ENCODE measurements around the gene PRDM8. TPM values are rescaled to one million over a fixed set of nuclear protein-coding genes. Genes with fewer than 3 reads are reported as not detected.

The PRDM8 gene
- total RNA-seq, 1 donor from 2014 or later: not detected

GRCh38 chr4:80153874-80154544 lies 43.3 kb upstream of the PRDM8 start:
- H3K4me2 ChIP-seq: no peak overlapping the region

GRCh38 chr4:80154545-80154933 lies 42.8 kb upstream of the PRDM8 start:
- Mint-ChIP-seq H3K9me3 (peaks cover 3% of the 10 kb centered on the region), H3K4me3 (no peak overlapping the region), H3K4me1 (no peaks in the 10 kb centered on the region), H3K36me3 (no peaks in the 10 kb centered on the region), H3K27ac (no peak overlapping the region), H3K27me3 (ENCODE audit: insufficient read depth, low read depth) (no peaks in the 10 kb centered on the region)
- H3K9ac ChIP-seq: no peak overlapping the region
- H3K79me2 ChIP-seq (ENCODE audit: low read depth): no peaks in the 10 kb centered on the region
- TF ChIP-seq EZH2phosphoT487 (IDR thresholded peaks at IDR 0.05): no peak
- TF ChIP-seq, protein P1, sequence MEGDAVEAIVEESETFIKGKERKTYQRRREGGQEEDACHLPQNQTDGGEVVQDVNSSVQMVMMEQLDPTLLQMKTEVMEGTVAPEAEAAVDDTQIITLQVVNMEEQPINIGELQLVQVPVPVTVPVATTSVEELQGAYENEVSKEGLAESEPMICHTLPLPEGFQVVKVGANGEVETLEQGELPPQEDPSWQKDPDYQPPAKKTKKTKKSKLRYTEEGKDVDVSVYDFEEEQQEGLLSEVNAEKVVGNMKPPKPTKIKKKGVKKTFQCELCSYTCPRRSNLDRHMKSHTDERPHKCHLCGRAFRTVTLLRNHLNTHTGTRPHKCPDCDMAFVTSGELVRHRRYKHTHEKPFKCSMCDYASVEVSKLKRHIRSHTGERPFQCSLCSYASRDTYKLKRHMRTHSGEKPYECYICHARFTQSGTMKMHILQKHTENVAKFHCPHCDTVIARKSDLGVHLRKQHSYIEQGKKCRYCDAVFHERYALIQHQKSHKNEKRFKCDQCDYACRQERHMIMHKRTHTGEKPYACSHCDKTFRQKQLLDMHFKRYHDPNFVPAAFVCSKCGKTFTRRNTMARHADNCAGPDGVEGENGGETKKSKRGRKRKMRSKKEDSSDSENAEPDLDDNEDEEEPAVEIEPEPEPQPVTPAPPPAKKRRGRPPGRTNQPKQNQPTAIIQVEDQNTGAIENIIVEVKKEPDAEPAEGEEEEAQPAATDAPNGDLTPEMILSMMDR (IDR thresholded peaks at IDR 0.05): no peak
- no peak for TF ChIP-seq EZH2 (IDR thresholded peaks at IDR 0.05)
- no peaks in the 10 kb centered on the region for H3K36me3 ChIP-seq
- H3K27ac ChIP-seq: no peak overlapping the region
- no peaks in the 10 kb centered on the region for H3K4me1 ChIP-seq
- H3K27me3 ChIP-seq: no peaks in the 10 kb centered on the region
- no peaks in the 10 kb centered on the region for H3K9me3 ChIP-seq (ENCODE audit: low read depth)
- no peaks in the 10 kb centered on the region for H3F3A ChIP-seq (ENCODE audit: low read depth)
- no peak overlapping the region for H3K4me2 ChIP-seq
- DNase-seq (ENCODE audit: low spot score): no peak
- no peaks in the 10 kb centered on the region for H4K20me1 ChIP-seq (ENCODE audit: low read depth)
- no peak overlapping the region for H3K4me3 ChIP-seq
- no peak overlapping the region for H2AFZ ChIP-seq (replicated peaks)

More at GRCh38 chr4:80153874-80154544, 43.3 kb upstream of the PRDM8 start:
- H3K27me3 Mint-ChIP-seq (ENCODE audit: insufficient read depth, low read depth): no peaks in the 10 kb centered on the region
- Histone ChIP-seq H3K9ac (no peak overlapping the region), H3K4me3 (no peak overlapping the region), H4K20me1 (ENCODE audit: low read depth) (no peaks in the 10 kb centered on the region), H3F3A (ENCODE audit: low read depth) (no peaks in the 10 kb centered on the region), H3K9me3 (ENCODE audit: low read depth) (no peaks in the 10 kb centered on the region), H3K79me2 (ENCODE audit: low read depth) (no peaks in the 10 kb centered on the region), H3K27me3 (no peaks in the 10 kb centered on the region), H3K27ac (no peak overlapping the region), H2AFZ (replicated peaks) (no peak overlapping the region), H3K36me3 (no peaks in the 10 kb centered on the region), H3K4me1 (no peaks in the 10 kb centered on the region)
- peaks cover 3% of the 10 kb centered on the region for H3K9me3 Mint-ChIP-seq
- no peaks in the 10 kb centered on the region for H3K36me3 Mint-ChIP-seq
- H3K27ac Mint-ChIP-seq: no peak overlapping the region
- DNase-seq (ENCODE audit: low spot score): no peak
- H3K4me3 Mint-ChIP-seq: no peak overlapping the region
- TF ChIP-seq, protein P1 (IDR thresholded peaks at IDR 0.05): no peak
- no peak for TF ChIP-seq EZH2phosphoT487 (IDR thresholded peaks at IDR 0.05)
- no peaks in the 10 kb centered on the region for H3K4me1 Mint-ChIP-seq

GRCh38 chr4:80155316-80155982 lies 41.9 kb upstream of the PRDM8 start:
- Histone ChIP-seq H3K4me2 (no peak overlapping the region), H3F3A (ENCODE audit: low read depth) (no peaks in the 10 kb centered on the region), H4K20me1 (ENCODE audit: low read depth) (no peaks in the 10 kb centered on the region), H3K4me3 (no peak overlapping the region), H3K9ac (no peak overlapping the region), H3K27ac (no peak overlapping the region), H3K79me2 (ENCODE audit: low read depth) (no peaks in the 10 kb centered on the region), H3K27me3 (no peaks in the 10 kb centered on the region), H3K36me3 (no peaks in the 10 kb centered on the region), H3K9me3 (ENCODE audit: low read depth) (no peaks in the 10 kb centered on the region), H2AFZ (replicated peaks) (no peak overlapping the region), H3K4me1 (no peaks in the 10 kb centered on the region)
- H3K4me1 Mint-ChIP-seq: no peaks in the 10 kb centered on the region
- peaks cover 3% of the 10 kb centered on the region for H3K9me3 Mint-ChIP-seq
- DNase-seq (ENCODE audit: low spot score): no peak
- H3K36me3 Mint-ChIP-seq: no peaks in the 10 kb centered on the region
- H3K4me3 Mint-ChIP-seq: no peak overlapping the region
- H3K27me3 Mint-ChIP-seq (ENCODE audit: insufficient read depth, low read depth): no peaks in the 10 kb centered on the region
- TF ChIP-seq, protein P1 (IDR thresholded peaks at IDR 0.05): no peak
- no peak for TF ChIP-seq EZH2phosphoT487 (IDR thresholded peaks at IDR 0.05)
- TF ChIP-seq EZH2 (IDR thresholded peaks at IDR 0.05): no peak
- H3K27ac Mint-ChIP-seq: no peak overlapping the region

All from neural progenitor cell (in vitro differentiated cells).